HG03575 (cell line): ENCODE results near the gene POFUT2.

ENCODE experiments used
- ATAC-seq: cut with Tn5 transposase; IDR thresholded peaks from one replicate; pipeline ENCODE4 v1.9.1; 2021; ENCODE audit not compliant: unreplicated experiment, insufficient number of reproducible peaks, low FRiP score; ENCODE audit errors: extremely low read depth

Gene POFUT2

DNA sequence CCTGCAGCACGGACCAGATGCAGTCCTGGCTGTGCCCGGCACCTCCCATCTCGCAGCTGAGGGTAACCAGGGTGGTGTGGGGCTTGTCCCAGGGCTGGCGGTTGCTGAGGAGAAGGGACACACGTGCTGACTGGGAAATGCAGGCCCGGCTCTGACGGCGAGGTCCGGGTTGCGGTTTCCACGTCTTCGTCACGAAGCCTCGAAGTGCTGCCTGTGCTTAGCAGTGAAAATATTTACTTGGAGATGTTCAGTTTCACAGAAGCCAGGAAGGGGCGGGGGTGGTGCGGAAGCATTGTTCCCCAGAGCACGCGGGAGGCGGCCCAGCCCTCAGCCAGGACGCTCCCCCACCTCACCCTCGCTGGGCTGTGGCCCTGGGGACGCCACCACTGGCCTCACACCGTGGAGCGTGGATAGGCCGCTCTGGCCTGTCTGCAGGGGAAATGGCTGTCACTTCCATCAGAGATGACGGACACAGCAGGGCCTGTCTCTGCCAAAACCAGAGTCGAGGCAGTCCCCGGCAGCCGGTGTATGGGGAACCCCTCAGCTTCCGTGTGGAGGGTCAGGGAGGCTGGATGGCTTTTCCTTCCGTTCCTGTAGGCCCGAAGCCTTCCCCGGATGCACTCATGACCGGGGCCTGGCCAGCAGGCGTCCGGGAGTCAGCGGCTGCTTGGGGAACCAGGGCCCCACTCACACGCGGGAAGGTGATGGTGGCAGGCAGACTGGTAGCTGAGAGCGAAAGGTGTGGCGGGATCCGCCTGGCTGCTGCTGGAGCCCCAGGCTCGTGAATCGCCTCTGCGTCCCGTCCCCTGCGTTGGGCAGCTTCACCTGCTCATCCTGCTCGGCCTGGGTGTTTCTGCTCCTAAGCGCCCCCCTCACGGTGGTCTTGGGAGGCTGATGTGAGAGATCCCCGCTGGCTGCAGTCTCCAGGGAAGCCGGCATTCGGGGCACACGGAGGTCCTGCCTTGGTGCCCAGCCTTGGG is 14.7 kb upstream of the POFUT2 start:
- no peak for ATAC-seq

GRCh38 chr21:45301521-45302081 is 13.9 kb upstream of the POFUT2 start:
- no peak for ATAC-seq

GRCh38 chr21:45300786-45301520 is 13.3 kb upstream of the POFUT2 start:
- ATAC-seq = no peak

DNA sequence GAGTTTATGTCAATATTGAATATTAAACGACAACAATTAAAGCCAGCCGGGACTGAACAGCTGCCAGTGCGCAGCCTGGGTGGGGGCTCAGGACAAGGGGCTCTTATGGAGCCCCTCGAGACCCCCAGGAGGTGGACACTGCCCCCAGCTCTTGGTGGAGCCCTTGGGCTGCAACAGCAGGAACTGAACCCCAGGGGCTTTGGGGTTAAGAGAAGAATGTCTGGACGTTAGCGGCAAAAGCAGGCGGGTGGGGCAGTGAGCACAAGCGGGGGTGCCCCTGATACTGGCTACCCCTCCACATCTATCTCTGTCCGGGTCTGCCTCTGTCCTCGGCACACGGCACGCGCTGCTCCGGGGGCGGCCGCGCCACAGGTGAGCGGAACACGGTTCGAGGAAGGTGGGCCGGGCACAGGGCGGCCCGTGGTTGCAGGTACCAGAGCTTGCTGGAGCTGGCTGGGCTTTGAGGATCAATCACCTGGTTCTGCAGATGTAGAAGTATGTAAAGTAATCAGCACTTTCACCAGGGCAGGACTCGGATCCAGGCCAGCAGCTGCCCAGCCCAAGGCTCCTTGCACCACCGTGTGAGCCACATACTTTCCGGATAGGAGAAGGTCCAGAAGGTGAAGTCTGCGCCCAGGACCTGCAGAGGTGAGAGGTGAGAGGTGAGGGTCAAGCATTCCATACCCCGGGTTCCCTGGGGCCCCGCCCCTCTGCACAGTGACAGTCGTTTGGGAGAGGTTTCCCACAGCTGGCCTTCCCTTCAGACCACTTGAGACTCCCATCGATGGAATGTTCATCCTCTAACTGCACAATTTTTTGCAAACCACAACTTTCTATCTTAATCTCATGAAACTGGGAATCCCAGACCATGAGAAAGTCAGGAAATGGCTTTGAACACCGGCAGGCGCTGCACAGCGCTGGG is 12.4 kb upstream of the POFUT2 start:
- no peak for ATAC-seq

- no peak for ATAC-seq
These were observed 11.6 kb upstream of the POFUT2 start for GRCh38 chr21:45299026-45299863.

GRCh38 chr21:45297869-45298268 is 10.2 kb upstream of the POFUT2 start:
- ATAC-seq = no peak

DNA sequence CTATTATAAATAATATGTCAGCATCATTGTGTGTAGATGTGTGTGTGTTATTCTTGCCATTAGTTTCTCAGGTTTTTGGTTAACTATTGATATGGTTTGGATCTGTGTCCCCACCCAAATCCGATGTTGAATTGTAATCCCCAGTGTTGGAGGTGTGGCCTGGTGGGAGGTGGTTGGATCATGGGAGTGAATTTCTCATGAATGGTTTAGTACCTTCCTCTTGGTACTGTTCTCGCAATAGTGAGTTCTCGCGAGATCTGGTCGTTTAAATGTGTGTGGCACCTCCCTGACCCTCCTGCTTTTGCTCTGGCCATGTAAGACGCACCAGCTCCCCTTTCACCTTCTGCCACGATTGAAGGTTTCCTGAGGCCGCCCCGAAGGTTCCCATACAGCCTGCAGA is 9.6 kb upstream of the POFUT2 start:
- ATAC-seq = no peak

- no peak for ATAC-seq
These were observed 8.9 kb upstream of the POFUT2 start for GRCh38 chr21:45296638-45297037.

- no peak for ATAC-seq
These were observed 8.1 kb upstream of the POFUT2 start for GRCh38 chr21:45295576-45296365.

- ATAC-seq = no peak
These were observed 7.0 kb upstream of the POFUT2 start for GRCh38 chr21:45294509-45295291.

GRCh38 chr21:45293726-45294401 is 6.2 kb upstream of the POFUT2 start:
- ATAC-seq = no peak

DNA sequence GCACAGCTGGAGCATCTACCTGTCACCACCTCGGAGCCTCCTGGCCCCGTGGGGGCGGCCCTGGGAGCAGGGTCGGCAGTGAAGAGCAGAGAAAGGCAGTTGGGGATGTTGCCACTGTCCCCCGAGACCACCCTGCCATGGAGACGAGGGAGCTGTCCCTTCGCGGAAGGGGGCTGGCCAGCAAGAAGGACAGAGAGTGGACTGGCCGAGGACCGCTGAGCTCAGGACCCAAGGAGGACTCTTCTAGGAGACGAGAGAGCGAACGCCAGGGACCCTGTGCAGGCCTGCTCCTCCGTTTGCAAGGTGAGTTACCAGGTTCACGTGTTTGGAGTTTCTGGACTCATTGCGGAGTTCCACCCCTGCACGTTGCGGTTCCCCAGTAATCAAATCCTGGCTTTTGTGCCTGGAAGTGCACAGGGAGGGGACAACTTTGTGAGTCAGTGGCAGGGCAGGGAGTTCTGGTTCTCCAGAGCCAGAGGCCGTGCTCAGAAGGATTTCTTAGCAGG is 5.6 kb upstream of the POFUT2 start:
- ATAC-seq = no peak

DNA sequence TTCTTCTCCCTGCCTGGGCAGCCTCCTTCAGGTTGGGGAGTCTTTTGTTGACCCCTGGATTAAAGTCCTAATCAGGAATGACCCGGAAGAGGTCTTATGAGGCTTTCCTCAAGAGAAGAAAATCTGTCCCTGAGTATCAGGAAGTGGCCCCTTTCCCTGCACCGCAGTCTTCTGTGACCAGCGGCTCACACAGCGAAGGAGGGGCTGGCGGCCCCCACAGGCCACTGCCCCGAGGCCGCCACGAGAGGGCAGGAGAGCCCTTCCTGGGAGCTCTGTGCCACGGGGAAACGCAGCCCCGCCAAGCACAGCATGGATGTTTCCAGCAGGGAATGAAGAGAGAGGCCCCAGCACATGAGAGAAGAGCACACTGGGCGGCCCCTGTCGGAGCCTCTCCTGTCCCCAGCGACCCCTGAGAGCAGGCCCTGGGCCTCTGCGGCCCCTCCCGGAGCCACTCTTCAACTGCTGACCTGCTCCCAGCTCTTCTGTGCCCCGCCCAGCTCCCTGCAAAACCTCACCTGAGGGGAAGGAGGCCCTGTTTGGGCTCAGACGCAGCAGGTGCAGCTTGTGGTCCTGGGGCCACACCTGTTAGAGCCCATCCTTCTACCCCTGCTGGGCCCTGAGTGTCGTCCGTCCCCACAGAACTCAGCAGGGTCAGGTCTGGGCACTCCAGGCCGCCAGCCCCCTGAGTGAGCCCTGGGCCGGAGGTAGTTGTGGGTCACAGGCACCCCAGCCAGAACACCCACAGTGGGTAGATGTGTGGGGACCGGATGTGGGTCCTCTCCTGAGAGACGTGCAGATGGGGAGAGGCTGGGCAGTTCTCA is 4.9 kb upstream of the POFUT2 start:
- ATAC-seq = no peak

DNA sequence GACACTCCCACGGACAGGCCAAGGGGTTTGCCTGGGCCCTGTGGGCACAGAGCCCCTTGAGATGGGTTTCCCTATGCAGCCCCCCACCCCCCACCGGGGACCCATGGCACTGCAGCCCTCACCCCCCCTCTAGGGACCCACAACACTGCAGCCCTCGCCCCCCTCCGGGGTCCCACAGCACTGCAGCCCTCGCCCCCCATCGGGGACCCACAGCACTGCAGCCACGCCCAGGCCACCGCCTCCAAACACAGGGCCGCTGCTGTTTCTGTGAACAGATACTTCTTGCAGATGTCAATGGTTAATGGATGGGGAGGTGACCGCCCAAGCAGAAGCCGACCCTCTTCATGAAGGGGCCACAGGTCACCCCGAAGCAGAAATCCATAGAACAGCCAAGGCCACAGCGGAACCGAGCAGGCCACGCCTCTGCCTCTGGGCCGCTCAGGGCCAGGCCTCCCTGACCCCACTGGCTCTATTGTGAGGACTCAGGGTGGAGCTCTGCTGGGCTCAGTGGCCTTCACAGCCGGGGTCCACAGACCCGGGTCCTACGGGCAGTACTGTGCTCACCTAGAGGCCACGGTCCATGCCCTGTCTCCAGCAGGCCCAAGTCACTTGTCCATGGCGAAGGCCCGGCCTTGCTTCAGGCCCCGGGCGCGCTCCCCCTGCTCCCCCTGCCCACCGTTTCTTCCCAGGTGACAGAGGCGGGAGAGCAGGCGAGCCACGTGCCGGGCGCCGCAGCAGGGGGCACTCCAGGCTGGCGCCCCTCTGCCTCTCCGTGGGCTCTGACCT is 4.1 kb upstream of the POFUT2 start:
- no peak for ATAC-seq
